ENCODE data around the gene GFM1.

The GFM1 gene

DNA sequence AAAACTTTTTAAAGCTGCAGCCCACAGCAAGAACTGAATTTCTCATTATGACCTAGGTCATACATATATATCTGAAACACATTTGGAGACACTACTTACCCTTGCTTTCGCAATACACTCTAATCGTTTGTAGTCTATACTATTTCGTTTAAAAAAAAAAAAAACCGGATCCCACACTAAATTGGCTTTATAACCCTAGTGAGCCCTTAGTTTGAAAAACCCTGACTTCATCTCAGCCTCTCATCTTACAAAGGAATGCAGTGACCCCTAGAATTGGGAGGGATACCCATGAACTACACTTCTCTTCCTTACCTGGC is 83.7 kb downstream of the GFM1 start:
- H3K27ac Mint-ChIP-seq, result no peak overlapping the region
- H3K36me3 Mint-ChIP-seq, result no peaks in the 10 kb centered on the region
- H3K4me1 Mint-ChIP-seq (ENCODE audit: low read depth), result peaks cover 25% of the 10 kb centered on the region
- H3K27me3 Mint-ChIP-seq, result peaks cover 2% of the 10 kb centered on the region
- H3K4me3 Mint-ChIP-seq, result peak overlapping the region; percentile 51
- H3K9me3 Mint-ChIP-seq (ENCODE audit: low read depth), result no peaks in the 10 kb centered on the region

DNA sequence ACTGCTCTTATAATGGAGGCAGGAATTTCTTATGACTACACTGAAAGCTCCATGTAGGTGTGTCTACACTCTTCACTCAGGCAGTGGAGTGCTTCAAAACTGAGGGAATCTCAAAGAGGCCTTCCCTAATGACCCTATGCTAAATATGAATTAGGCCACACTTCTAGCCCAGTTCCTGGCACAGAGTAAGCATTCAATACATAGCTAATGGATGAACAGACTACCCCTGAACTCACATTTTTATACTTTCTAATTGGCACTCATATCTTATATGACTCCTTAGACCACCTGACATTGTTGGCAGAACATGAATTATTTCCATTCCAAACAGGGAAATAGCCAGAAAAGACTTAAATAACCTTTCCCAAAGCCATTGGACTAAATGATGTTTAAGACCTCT is 84.5 kb downstream of the GFM1 start:
- Mint-ChIP-seq H3K27me3 (peaks cover 2% of the 10 kb centered on the region), H3K9me3 (ENCODE audit: low read depth) (no peaks in the 10 kb centered on the region), H3K4me3 (no peak overlapping the region), H3K4me1 (ENCODE audit: low read depth) (peaks cover 20% of the 10 kb centered on the region), H3K27ac (no peak overlapping the region), H3K36me3 (no peaks in the 10 kb centered on the region)

DNA sequence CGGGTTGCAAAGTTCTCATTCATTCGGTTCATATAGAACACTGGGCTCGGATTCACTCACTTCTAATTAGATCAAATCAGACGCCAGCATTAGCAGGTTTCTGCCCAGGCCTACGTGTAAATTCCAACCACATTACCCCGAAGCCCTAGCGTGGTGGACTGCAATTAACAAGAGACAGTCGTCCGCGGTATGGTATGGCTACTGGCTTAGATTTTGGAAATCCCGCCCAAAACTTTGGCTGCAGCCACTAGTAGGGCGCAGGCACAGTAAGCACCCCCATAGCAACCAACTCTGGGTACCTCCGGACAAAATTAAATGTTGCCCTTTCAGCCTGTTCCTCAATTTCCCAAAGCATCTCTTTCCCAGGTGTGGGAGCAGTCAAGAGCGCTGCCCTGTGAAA is 87.2 kb downstream of the GFM1 start:
- Mint-ChIP-seq H3K27me3 (peaks cover 2% of the 10 kb centered on the region), H3K36me3 (no peaks in the 10 kb centered on the region), H3K4me1 (ENCODE audit: low read depth) (peaks cover 16% of the 10 kb centered on the region), H3K27ac (no peak overlapping the region), H3K9me3 (ENCODE audit: low read depth) (no peaks in the 10 kb centered on the region), H3K4me3 (peak overlapping the region; percentile 71)

DNA sequence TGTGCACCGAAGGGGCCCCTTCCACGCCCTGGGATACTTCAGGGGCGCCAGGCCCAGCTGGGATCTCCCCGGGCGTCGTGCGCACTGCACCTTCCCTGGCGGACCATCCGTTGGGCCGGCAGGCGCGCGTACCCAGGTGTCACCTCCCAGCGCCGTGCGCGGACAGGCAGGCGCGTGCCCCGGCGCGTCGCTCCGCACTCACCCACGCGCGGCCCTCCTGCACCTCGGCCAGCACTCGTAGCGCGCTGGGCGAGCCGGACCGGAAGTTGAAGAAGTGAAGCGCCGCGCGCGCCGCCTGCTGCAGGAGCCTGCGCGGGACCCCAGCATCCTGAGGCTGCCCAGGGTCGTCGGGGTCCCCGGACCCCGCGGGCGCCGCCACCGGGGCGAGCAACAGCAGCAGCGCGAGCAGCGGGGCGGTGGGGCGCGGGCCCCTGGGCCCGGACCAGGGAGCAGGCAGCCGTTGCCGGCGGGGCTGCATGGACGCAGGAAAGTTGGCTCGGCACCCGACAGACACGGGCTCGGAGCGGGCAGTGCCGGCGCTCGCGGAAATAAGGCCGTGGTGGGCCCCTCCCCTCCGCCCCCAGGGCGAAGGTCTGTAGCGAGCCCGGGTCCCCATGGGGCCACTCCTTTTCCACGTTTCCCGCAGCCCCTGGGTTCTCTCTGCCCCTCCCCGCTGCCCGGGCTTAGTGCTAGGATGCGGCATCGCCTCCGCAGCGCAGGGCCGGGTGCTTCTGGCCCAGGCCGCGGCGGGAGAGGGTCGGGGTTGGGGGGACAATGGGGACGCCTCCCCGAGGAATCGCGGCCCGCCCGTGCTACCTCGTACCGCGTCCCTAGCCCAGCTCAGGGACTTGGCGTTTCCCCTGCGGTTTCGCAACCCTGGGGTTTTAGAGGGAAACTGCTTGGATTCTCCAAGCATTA is 87.9 kb downstream of the GFM1 start, which contains the start of gene RARRES1:
RARRES1 (minus strand) TSS at position 520 of the 918 bp plus-strand sequence; CDS start at position 478, 42 bp downstream.
- no peaks in the 10 kb centered on the region for H3K36me3 Mint-ChIP-seq
- no peak within 1 kb of the TSS for H3K27ac Mint-ChIP-seq
- H3K4me3 Mint-ChIP-seq, result peak within 1 kb of the TSS; percentile 71
- H3K9me3 Mint-ChIP-seq (ENCODE audit: low read depth), result no peaks in the 10 kb centered on the region
- peaks cover 2% of the 10 kb centered on the region for H3K27me3 Mint-ChIP-seq
- peaks cover 16% of the 10 kb centered on the region for H3K4me1 Mint-ChIP-seq (ENCODE audit: low read depth)

DNA sequence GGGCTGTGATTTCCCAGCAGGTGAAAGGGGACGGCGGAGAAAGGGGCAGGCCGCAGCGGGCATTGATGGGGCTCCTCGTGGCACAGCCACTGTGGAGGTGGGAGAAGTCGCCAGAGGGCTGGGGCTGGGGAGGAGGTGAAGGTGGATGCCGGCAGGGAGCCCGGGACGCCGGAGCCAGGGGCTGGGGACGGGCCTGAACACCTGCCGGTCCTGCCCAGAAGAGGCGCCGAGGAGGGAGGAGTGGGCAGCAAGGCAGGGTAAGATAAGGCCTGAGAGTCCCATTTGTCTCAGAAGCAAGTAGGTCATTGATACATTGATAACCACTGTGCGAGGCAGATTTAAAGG is 88.5 kb downstream of the GFM1 start:
- H3K9me3 Mint-ChIP-seq (ENCODE audit: low read depth), result no peaks in the 10 kb centered on the region
- no peak overlapping the region for H3K27ac Mint-ChIP-seq
- peaks cover 12% of the 10 kb centered on the region for H3K4me1 Mint-ChIP-seq (ENCODE audit: low read depth)
- H3K27me3 Mint-ChIP-seq, result peaks cover 2% of the 10 kb centered on the region
- peak overlapping the region; percentile 30 for H3K4me3 Mint-ChIP-seq
- no peaks in the 10 kb centered on the region for H3K36me3 Mint-ChIP-seq

DNA sequence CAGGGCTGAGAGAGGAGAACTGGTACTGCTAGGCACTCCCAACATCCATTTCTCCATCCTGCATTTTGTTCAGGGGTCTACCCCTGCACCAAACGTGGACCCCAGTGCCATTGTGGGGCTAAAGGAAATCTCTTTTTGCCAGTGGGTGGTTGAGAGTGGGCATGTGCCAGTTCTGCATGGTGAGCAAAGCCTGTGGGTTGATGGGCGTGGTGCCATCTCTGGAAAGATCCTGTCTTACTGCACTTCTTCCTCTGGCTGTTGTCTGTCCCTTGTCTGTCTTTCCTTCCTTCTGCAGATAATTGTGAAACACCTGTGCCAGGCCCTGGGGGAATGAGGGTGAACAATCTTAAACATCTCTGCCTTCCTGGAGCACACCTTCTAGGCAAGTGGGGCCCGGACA is 89.3 kb downstream of the GFM1 start:
- H3K4me1 Mint-ChIP-seq (ENCODE audit: low read depth), result peaks cover 8% of the 10 kb centered on the region
- H3K36me3 Mint-ChIP-seq, result no peaks in the 10 kb centered on the region
- peaks cover 2% of the 10 kb centered on the region for H3K27me3 Mint-ChIP-seq
- H3K27ac Mint-ChIP-seq, result no peak overlapping the region
- no peaks in the 10 kb centered on the region for H3K9me3 Mint-ChIP-seq (ENCODE audit: low read depth)
- peak overlapping the region; percentile 30 for H3K4me3 Mint-ChIP-seq

DNA sequence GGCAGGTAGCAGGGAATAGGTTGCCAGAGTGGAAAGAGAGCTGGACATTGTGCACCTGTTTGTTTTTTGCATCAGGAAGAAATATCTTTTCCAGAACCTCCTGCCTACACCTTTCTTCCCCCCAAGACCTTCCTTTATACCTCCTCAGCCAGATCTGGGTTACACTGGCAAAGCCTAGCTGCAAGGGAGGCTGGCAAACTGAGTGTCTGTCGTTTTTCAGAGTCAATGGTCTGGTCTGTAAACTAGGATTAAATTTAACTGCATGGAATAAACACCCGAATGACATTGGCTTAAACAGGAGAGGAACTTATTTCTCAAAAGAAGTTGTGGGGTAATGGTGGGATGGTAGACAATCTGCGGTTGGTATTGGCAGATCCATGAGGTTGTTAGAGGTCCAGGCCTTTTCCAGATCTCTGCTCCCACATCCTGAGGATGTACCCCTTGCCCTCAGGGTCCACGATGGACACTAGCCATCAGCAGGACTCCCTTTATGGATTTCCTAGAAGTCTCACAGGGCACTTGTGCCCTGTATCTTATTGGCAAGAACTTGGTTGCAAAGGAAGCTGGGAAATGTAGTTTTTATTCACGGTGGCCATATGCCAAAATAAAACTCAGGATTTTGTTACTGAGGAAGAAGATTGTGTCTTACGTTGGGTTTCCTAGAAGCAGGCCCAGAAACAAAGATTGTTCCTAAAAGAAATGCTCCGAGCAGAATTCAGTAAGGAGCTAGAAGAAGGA is 91.1 kb downstream of the GFM1 start:
- peaks cover 7% of the 10 kb centered on the region for H3K4me1 Mint-ChIP-seq (ENCODE audit: low read depth)
- no peaks in the 10 kb centered on the region for H3K9me3 Mint-ChIP-seq (ENCODE audit: low read depth)
- no peak overlapping the region for H3K27ac Mint-ChIP-seq
- no peaks in the 10 kb centered on the region for H3K27me3 Mint-ChIP-seq
- H3K4me3 Mint-ChIP-seq, result no peak overlapping the region
- no peaks in the 10 kb centered on the region for H3K36me3 Mint-ChIP-seq

DNA sequence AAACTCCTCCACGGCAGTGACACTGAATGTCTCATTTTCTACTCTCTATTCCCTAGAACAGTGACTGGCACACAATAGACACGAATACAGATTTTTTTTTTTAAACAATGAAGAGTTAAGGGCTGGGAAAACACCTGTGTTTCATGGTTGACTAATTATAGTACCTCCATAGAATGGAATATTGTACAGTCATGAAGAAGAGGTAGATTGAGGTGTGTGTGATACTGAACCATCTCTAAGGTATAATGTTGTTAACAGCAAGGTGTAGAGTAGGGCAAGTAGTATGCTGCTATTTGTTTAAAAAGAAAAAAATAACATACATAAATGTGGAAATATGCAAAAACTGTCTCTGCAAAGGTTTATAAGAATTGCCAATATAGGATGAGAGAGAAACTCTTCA is 93.1 kb downstream of the GFM1 start:
- H3K9me3 Mint-ChIP-seq (ENCODE audit: low read depth), result no peaks in the 10 kb centered on the region
- H3K4me1 Mint-ChIP-seq (ENCODE audit: low read depth), result peaks cover 13% of the 10 kb centered on the region
- no peak overlapping the region for H3K4me3 Mint-ChIP-seq
- peaks cover 3% of the 10 kb centered on the region for H3K36me3 Mint-ChIP-seq
- no peak overlapping the region for H3K27ac Mint-ChIP-seq
- no peaks in the 10 kb centered on the region for H3K27me3 Mint-ChIP-seq

DNA sequence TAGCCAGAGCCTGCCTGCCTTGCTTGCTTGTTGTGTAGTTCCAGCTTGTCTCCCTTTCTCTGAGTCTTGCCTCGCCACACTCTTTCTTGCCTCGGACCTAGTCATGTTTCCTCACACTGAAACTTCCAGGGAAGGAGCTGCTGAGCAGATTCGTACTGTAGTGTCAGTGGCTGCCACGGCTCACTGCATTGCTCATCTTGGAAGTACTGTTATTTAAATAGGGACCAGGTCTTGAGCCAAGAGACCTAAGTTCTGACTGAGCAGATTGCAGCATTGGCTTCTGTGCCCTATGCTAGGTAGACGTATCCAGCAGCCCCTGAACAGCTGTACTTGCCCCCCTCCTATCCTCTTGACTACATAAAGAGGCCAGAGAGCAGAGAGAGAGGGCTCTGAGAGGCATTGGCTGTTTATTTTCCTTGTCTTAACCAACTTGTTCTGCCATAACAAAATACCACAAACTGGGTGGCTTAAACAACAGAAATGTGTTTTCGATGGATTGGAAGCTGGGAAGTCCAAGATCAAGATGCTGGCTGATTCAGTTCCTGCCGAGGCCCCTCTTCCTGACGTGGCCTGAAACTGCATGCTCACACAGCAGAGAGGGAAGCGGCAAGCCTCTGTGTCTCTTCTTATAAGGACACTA is 93.8 kb downstream of the GFM1 start:
- Mint-ChIP-seq H3K36me3 (peaks cover 3% of the 10 kb centered on the region), H3K9me3 (ENCODE audit: low read depth) (no peaks in the 10 kb centered on the region), H3K27ac (no peak overlapping the region), H3K4me1 (ENCODE audit: low read depth) (peaks cover 17% of the 10 kb centered on the region), H3K27me3 (no peaks in the 10 kb centered on the region), H3K4me3 (no peak overlapping the region)

DNA sequence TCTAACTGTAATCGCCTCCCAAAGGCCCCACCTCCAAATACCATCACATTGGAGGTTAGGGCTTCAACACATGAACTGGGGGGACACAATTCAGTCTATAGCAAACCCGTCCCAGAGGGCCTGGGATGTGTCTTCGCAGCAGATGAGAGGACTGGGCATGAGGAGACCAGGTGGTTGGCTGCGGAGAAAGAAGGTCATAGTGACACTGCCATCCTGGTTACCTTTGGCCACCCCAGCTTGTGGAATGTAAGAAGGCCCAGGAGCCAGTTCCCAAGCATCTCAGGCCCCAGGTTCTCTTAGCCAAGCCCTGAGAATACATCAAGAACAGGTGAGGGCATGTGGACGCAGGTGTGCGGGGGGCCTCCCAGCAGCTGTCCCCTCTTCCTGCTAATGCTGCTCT is 94.3 kb downstream of the GFM1 start:
- H3K9me3 Mint-ChIP-seq (ENCODE audit: low read depth), result no peaks in the 10 kb centered on the region
- H3K4me1 Mint-ChIP-seq (ENCODE audit: low read depth), result peaks cover 17% of the 10 kb centered on the region
- H3K36me3 Mint-ChIP-seq, result peaks cover 3% of the 10 kb centered on the region
- H3K4me3 Mint-ChIP-seq, result no peak overlapping the region
- no peaks in the 10 kb centered on the region for H3K27me3 Mint-ChIP-seq
- H3K27ac Mint-ChIP-seq, result no peak overlapping the region

DNA sequence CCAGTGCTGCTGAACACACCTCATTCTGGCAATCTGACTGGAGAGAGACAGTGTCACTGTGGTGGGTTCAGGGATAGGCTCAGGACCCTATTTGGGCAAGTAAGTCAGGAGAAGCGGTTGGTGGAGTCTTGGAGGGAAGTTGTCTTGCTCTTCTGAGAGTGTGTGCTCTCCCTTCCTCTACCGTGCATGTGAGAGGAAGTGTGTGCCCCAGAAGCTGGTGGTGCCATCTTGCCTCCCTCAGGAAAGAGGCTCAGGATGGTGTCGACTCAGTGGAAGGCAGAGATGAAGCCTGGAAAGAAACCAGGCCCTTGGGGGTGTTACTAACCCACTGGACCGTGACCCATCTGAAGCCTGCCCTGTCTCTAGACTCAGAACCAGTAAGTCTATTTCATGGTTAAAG is 94.8 kb downstream of the GFM1 start:
- Mint-ChIP-seq H3K36me3 (peaks cover 7% of the 10 kb centered on the region), H3K4me3 (no peak overlapping the region), H3K27me3 (no peaks in the 10 kb centered on the region), H3K4me1 (ENCODE audit: low read depth) (peaks cover 17% of the 10 kb centered on the region), H3K9me3 (ENCODE audit: low read depth) (no peaks in the 10 kb centered on the region), H3K27ac (no peak overlapping the region)

DNA sequence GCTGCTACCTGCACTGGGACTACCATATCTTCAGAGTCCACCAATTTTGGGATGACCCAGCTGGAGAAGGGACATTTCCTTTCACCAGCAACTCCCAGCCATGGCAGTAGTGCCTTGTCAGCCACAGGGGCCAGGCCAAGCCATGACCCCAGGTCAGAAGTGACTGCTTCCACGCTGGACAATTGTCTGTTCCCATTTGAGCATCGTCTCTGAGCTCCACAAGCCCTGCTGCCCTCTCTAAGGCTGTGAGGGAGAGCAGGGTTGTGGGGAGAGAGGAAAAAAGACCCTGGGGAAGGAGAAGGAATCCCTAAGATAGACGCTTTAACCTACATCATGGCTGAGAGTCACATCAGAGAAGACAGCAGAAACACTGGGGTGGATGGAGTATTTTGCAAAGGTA is 95.3 kb downstream of the GFM1 start:
- H3K4me3 Mint-ChIP-seq, result no peak overlapping the region
- H3K4me1 Mint-ChIP-seq (ENCODE audit: low read depth), result peaks cover 17% of the 10 kb centered on the region
- no peaks in the 10 kb centered on the region for H3K27me3 Mint-ChIP-seq
- H3K36me3 Mint-ChIP-seq, result peaks cover 7% of the 10 kb centered on the region
- H3K9me3 Mint-ChIP-seq (ENCODE audit: low read depth), result no peaks in the 10 kb centered on the region
- H3K27ac Mint-ChIP-seq, result no peak overlapping the region
